CD4-positive, CD25-positive, alpha-beta regulatory T cell (primary cell): ENCODE results near the gene TSPAN7. TPM values are rescaled to one million over a fixed set of nuclear protein-coding genes. Genes with fewer than 3 reads are reported as not detected.

Experiments
- ATAC-seq, 2 donors: fragments of 150-1000 bp; cut with Tn5 transposase; one replicate each; pipeline ENCODE4 v1.10.0; 2021; ENCODE audit warnings: low read depth in 2 of 2, moderate number of reproducible peaks in 2 of 2, moderate library complexity in 1 of 2
- DNase-seq, 3 donors: peaks; one replicate each; pipeline versions ENCODE4 v3.0.0 to v3.0.0-alpha.2; 2012 to 2022; ENCODE audit warnings: mixed read lengths in 1 of 3
- H3K27ac ChIP-seq: one replicate; pipeline ENCODE4 v1.7.0; 2013; ENCODE audit warnings: mild to moderate bottlenecking, low read length; ENCODE audit not compliant: insufficient read depth, poor library complexity, severe bottlenecking
- H3K27me3 ChIP-seq: one replicate; pipeline ENCODE4 v1.7.0; 2013; ENCODE audit warnings: low read length; ENCODE audit not compliant: control insufficient read depth, insufficient read depth
- H3K36me3 ChIP-seq: one replicate; pipeline ENCODE4 v1.7.0; 2013; ENCODE audit warnings: mild to moderate bottlenecking, low read length, moderate library complexity; ENCODE audit not compliant: control insufficient read depth, insufficient read depth
- H3K4me1 ChIP-seq: 2 replicates; pipeline ENCODE4 v1.7.0; 2013; ENCODE audit warnings: mild to moderate bottlenecking, low read length; ENCODE audit not compliant: insufficient read depth, control insufficient read depth, poor library complexity, severe bottlenecking
- H3K4me3 ChIP-seq: one replicate; pipeline ENCODE4 v1.7.0; 2013; ENCODE audit warnings: low read depth, mild to moderate bottlenecking, low read length, moderate library complexity
- H3K9me3 ChIP-seq, 2 experiments: 1 replicate in 1 of 2; 2 replicates in 1 of 2; pipeline ENCODE4 v1.7.0; 2013; ENCODE audit warnings: low read length in 2 of 2, mild to moderate bottlenecking in 1 of 2, moderate library complexity in 1 of 2; ENCODE audit not compliant: control insufficient read depth in 2 of 2
- H3K27ac Mint-ChIP-seq, 3 donors: one replicate each; pipeline ENCODE4 v1.8.0; 2020 to 2022; ENCODE audit warnings: mild to moderate bottlenecking in 3 of 3, mixed read lengths in 3 of 3, moderate library complexity in 2 of 3
- H3K27me3 Mint-ChIP-seq: one replicate; pipeline ENCODE4 v1.8.0; 2022; ENCODE audit warnings: mild to moderate bottlenecking, mixed read lengths
- H3K36me3 Mint-ChIP-seq: one replicate; pipeline ENCODE4 v1.8.0; 2020; ENCODE audit warnings: mixed read lengths
- H3K4me1 Mint-ChIP-seq, 4 donors: one replicate each; pipeline ENCODE4 v1.8.0; 2020 to 2022; ENCODE audit warnings: mixed read lengths in 4 of 4, mild to moderate bottlenecking in 1 of 4
- H3K4me3 Mint-ChIP-seq, 4 donors: one replicate each; pipeline ENCODE4 v1.8.0; 2020 to 2022; ENCODE audit warnings: mild to moderate bottlenecking in 4 of 4, mixed read lengths in 4 of 4, moderate library complexity in 3 of 4
- H3K9me3 Mint-ChIP-seq, 7 donors: one replicate each; pipeline ENCODE4 v1.8.0; 2020 to 2022; ENCODE audit warnings: mixed read lengths in 7 of 7, mild to moderate bottlenecking in 3 of 7, moderate library complexity in 2 of 7
- polyA plus RNA-seq, 4 donors: library from polyadenylated mRNA; unstranded; fragments of 300-500 nt; fragmentation: Illumina TruSeq; gene quantifications; one replicate each; pipeline ENCODE4 v1.2.3, GENCODE V29; 2021
- total RNA-seq: library from RNA; stranded (reverse); gene quantifications from one replicate; pipeline ENCODE4 v1.2.3, GENCODE V29; 2022

The TSPAN7 gene
- total and polyA plus RNA-seq, 5 donors from 2014 or later: 0.16 to 0.72 (median 0.20) TPM; not detected in 2

DNA sequence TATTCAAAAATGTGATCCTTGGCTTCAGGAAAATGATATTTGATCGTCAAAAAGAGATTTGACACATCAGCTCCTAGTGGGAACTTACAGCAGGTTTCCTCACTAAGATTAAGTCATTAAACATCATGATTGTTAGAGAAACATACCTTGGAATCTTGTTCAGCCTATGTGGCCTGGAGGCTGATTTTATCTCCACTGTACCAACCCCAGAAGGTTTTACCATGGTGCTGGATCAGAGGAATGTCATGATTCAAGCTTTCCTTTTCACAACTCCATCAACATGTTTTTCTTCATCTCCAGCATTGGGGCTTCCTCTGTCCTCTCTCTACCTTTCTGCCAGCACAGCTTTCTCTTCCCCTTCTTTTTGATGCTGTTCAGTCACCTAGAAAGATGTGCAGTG is 171.5 kb downstream of the TSPAN7 start:
- no peak for ATAC-seq

More for the DNA sequence above, 171.5 kb downstream of the TSPAN7 start:
- H3K36me3 ChIP-seq: no peaks in the 10 kb centered on the region
- Mint-ChIP-seq H3K9me3 (no peaks in the 10 kb centered on the region), H3K27me3 (peaks cover 4% of the 10 kb centered on the region), H3K4me3 (no peak overlapping the region), H3K4me1 (no peaks in the 10 kb centered on the region), H3K36me3 (no peaks in the 10 kb centered on the region), H3K27ac (no peak overlapping the region)
- no peaks in the 10 kb centered on the region for H3K4me1 ChIP-seq
- no peak overlapping the region for H3K27ac ChIP-seq
- H3K4me3 ChIP-seq: no peak overlapping the region
- DNase-seq: no peak
- no peaks in the 10 kb centered on the region for H3K9me3 ChIP-seq
- H3K27me3 ChIP-seq: no peaks in the 10 kb centered on the region

Other genes starting within 250 kb of the TSPAN7 start
- 18.1 TPM for gene RPGR, start 234.0 kb upstream of the TSPAN7 start, total RNA-seq
- 1 to 10 TPM; 3.8 to 5.1 (median 4.6) TPM for gene RPGR, start 234.0 kb upstream of the TSPAN7 start, polyA plus RNA-seq
- not detected for gene OTC, start 208.9 kb upstream of the TSPAN7 start, total RNA-seq
- not detected for gene OTC, start 208.9 kb upstream of the TSPAN7 start, polyA plus RNA-seq
- gene MID1IP1, start 239.9 kb downstream of the TSPAN7 start, total RNA-seq: 13.0 TPM
- 10 to 100 TPM in 3 of 4 donors, 1 to 10 TPM in 1; 8.8 to 17.3 (median 13.7) TPM for gene MID1IP1, start 239.9 kb downstream of the TSPAN7 start, polyA plus RNA-seq